Measurements from ENCODE around the gene SLC18A3. TPM values are rescaled to one million over a fixed set of nuclear protein-coding genes. Genes with fewer than 3 reads are reported as not detected.

The SLC18A3 gene
- polyA plus RNA-seq, 1 experiment, result not detected

GRCh38 chr10:49595713-49596492 lies 14.2 kb upstream of the SLC18A3 start:
- POLR2A ChIA-PET, result no interaction called here
- Histone ChIP-seq H3K36me3 (ENCODE audit: control insufficient read depth, insufficient read depth, low read length) (no peaks in the 10 kb centered on the region), H3K4me3 (ENCODE audit: low read depth, low read length) (no peak overlapping the region), H3K27me3 (ENCODE audit: control insufficient read depth, insufficient read depth, low read length) (no peaks in the 10 kb centered on the region)
- TF ChIP-seq, protein P1, sequence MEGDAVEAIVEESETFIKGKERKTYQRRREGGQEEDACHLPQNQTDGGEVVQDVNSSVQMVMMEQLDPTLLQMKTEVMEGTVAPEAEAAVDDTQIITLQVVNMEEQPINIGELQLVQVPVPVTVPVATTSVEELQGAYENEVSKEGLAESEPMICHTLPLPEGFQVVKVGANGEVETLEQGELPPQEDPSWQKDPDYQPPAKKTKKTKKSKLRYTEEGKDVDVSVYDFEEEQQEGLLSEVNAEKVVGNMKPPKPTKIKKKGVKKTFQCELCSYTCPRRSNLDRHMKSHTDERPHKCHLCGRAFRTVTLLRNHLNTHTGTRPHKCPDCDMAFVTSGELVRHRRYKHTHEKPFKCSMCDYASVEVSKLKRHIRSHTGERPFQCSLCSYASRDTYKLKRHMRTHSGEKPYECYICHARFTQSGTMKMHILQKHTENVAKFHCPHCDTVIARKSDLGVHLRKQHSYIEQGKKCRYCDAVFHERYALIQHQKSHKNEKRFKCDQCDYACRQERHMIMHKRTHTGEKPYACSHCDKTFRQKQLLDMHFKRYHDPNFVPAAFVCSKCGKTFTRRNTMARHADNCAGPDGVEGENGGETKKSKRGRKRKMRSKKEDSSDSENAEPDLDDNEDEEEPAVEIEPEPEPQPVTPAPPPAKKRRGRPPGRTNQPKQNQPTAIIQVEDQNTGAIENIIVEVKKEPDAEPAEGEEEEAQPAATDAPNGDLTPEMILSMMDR (IDR thresholded peaks at IDR 0.05; ENCODE audit: insufficient read depth, low read depth, low read length), result no peak
- DNase-seq (ENCODE audit: low read depth), result no peak
- CTCF ChIA-PET, result interaction anchor here (0.6 to 4.1 kb wide), 12 partner anchors 9 to 629 kb away, joined by 3 to 41 read pairs (median 4); no protein-coding TSS in a partner anchor

DNA sequence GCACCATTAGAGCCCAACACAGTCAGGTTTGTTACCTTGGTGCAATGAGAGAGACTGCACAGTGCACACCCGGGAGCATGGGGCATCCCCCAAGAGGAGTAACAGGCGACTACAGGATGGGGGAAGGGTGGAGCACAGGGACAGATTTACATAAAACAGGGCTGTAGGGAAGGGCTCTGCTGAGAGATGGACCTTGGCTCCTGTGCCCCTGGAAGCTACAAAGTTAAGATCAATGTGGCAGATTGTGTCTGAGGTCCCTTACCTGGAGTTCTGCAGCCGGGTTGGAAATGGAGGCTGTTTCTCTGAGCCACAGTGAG lies 13.7 kb upstream of the SLC18A3 start:
- H3K36me3 ChIP-seq (ENCODE audit: control insufficient read depth, insufficient read depth, low read length), result no peaks in the 10 kb centered on the region
- no peak overlapping the region for H3K4me3 ChIP-seq (ENCODE audit: low read depth, low read length)
- TF ChIP-seq, protein P1 (IDR thresholded peaks at IDR 0.05; ENCODE audit: insufficient read depth, low read depth, low read length), result no peak
- POLR2A ChIA-PET, result no interaction called here
- no peaks in the 10 kb centered on the region for H3K27me3 ChIP-seq (ENCODE audit: control insufficient read depth, insufficient read depth, low read length)
- CTCF ChIA-PET, result interaction anchor here (0.7 to 4.1 kb wide), 2 partner anchors 273 to 629 kb away, joined by 3 to 31 read pairs; no protein-coding TSS in a partner anchor
- DNase-seq (ENCODE audit: low read depth), result no peak

DNA sequence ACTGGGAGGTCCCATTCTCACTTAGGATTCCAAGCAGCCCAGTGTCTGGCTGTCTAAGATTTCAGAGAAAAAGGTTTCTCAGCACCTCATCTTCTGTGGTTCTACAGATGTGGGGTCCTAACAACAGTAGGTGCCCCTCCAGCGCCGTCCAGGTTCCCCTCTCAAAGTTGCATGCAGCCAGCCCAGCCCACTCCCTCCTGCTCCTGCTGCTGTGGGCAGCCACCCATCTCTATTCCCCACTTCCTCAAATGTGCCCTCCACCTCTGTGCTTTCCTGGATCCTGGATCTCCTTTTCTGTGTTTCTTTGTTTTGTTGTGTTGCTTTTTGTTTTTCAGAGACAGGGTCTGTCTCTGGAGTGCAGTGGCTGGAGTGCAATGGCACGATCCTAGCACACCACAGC lies 13.3 kb upstream of the SLC18A3 start:
- TF ChIP-seq, protein P1 (IDR thresholded peaks at IDR 0.05; ENCODE audit: insufficient read depth, low read depth, low read length), result no peak
- Histone ChIP-seq H3K36me3 (ENCODE audit: control insufficient read depth, insufficient read depth, low read length) (no peaks in the 10 kb centered on the region), H3K27me3 (ENCODE audit: control insufficient read depth, insufficient read depth, low read length) (no peaks in the 10 kb centered on the region), H3K4me3 (ENCODE audit: low read depth, low read length) (no peak overlapping the region)
- ChIA-PET CTCF (no interaction called here), POLR2A (no interaction called here)
- no peak for DNase-seq (ENCODE audit: low read depth)

DNA sequence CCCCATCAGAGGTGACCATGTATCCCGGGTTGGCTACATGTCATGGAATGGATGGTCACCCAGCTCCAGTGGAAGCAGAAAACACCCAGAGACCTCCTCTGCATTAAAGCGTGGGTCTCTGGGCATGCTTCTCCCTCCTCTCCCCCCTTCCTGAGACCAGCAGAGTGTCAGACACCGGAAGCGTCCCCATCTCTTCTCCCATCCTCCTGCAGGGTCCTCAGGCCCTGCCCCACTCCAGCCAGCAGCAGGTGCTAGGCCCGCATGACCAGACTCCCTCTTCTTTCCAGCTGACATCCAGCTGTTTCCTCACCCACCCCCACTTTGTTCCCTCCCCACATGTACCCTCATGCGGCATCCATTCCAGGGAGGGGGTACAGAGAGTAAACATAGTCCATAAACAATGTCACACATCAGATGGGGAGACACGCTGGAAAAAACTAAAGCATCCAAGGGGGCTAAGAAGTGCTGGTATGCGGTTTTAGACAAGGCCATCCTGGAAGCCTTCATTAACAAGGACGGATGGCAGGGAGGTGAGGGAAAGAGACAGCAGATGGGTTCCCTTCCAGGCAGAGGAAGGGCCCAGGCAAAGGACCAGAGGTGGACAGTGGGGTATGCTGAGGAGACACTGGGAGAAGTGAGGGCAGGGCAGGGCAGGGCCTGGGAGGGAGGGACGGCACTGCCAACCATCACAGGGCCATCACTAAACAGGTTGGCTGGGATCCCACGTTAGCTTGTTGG lies 12.5 kb upstream of the SLC18A3 start:
- Histone ChIP-seq H3K36me3 (ENCODE audit: control insufficient read depth, insufficient read depth, low read length) (no peaks in the 10 kb centered on the region), H3K4me3 (ENCODE audit: low read depth, low read length) (no peak overlapping the region), H3K27me3 (ENCODE audit: control insufficient read depth, insufficient read depth, low read length) (no peaks in the 10 kb centered on the region)
- POLR2A ChIA-PET, result no interaction called here
- TF ChIP-seq, protein P1 (IDR thresholded peaks at IDR 0.05; ENCODE audit: insufficient read depth, low read depth, low read length), result no peak
- DNase-seq (ENCODE audit: low read depth), result no peak
- CTCF ChIA-PET, result no interaction called here

- CTCF ChIA-PET, result interaction anchor here (1.1 kb wide), 1 partner anchor 8 kb away, joined by 3 read pairs; no protein-coding TSS in a partner anchor
Measured at GRCh38 chr10:49598164-49598856, 11.8 kb upstream of the SLC18A3 start.

More at GRCh38 chr10:49598164-49598856, 11.8 kb upstream of the SLC18A3 start:
- TF ChIP-seq, protein P1 (IDR thresholded peaks at IDR 0.05; ENCODE audit: insufficient read depth, low read depth, low read length), result no peak
- POLR2A ChIA-PET, result no interaction called here
- Histone ChIP-seq H3K36me3 (ENCODE audit: control insufficient read depth, insufficient read depth, low read length) (no peaks in the 10 kb centered on the region), H3K27me3 (ENCODE audit: control insufficient read depth, insufficient read depth, low read length) (no peaks in the 10 kb centered on the region), H3K4me3 (ENCODE audit: low read depth, low read length) (no peak overlapping the region)
- no peak for DNase-seq (ENCODE audit: low read depth)

Data from BJ (cell line).